Subcutaneous abdominal adipose tissue (tissue), 5 donors: ENCODE measurements around the gene PCDHAC1.

Source experiments
- H3K27ac ChIP-seq: one replicate; pipeline ENCODE4 v1.7.0; 2013; ENCODE audit warnings: low read depth, mild to moderate bottlenecking, inconsistent platforms, low read length, moderate library complexity
- H3K27me3 ChIP-seq, 5 donors: one replicate each; pipeline ENCODE4 v1.7.0; 2013; ENCODE audit warnings: low read length in 5 of 5, inconsistent platforms in 1 of 5; ENCODE audit not compliant: control insufficient read depth in 5 of 5, insufficient read depth in 4 of 5
- H3K36me3 ChIP-seq, 5 donors: one replicate each; pipeline ENCODE4 v1.7.0; 2013; ENCODE audit warnings: low read length in 5 of 5; ENCODE audit not compliant: control insufficient read depth in 5 of 5, insufficient read depth in 5 of 5
- H3K4me1 ChIP-seq, 5 donors: one replicate each; pipeline ENCODE4 v1.7.0; 2013; ENCODE audit warnings: low read length in 5 of 5, mild to moderate bottlenecking in 3 of 5, moderate library complexity in 1 of 5; ENCODE audit not compliant: control insufficient read depth in 5 of 5, insufficient read depth in 5 of 5
- H3K4me3 ChIP-seq, 5 donors: one replicate each; pipeline ENCODE4 v1.7.0; 2013; ENCODE audit warnings: low read length in 5 of 5, low read depth in 1 of 5
- H3K9ac ChIP-seq, 5 donors: one replicate each; pipeline ENCODE4 v1.7.0; 2013; ENCODE audit warnings: low read length in 5 of 5, mild to moderate bottlenecking in 4 of 5, moderate library complexity in 3 of 5
- H3K9me3 ChIP-seq, 5 donors: one replicate each; pipeline ENCODE4 v1.7.0; 2013; ENCODE audit warnings: low read length in 5 of 5; ENCODE audit not compliant: control insufficient read depth in 5 of 5
- donor health status: healthy.
- donor health status: healthy.
- donor health status: healthy.
- donor health status: healthy.
- donor health status: healthy.

PCDHAC1 gene

DNA sequence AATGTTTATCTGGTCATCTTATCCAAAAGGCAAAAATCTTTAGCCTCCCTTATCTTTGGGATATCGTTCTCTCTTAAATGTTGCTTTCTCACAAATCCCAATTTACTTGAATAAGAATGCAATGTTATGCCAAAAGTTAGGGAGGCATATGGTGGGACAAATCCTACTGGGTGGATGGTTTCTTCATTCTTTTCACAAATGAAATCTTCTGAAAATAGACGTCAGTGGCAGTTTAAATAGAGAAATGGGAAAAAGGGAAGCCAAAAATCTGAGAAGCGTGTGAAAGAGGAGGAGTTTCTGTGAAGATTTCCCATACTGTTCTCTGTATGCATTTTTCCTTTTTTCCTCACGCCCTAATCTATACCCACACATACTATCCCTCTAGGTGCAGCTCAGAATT, 2.5 kb upstream of the PCDHAC1 start:
- H3K9me3 ChIP-seq = peaks cover 0 to 2% (median 0%) of the 10 kb centered on the region in 5 donors
- H3K27ac ChIP-seq = no peak overlapping the region
- no peaks in the 10 kb centered on the region for H3K36me3 ChIP-seq
- H3K27me3 ChIP-seq = peaks cover 0 to 14% (median 5%) of the 10 kb centered on the region in 5 donors
- no peak overlapping the region for H3K4me3 ChIP-seq
- peaks cover 0 to 21% (median 21%) of the 10 kb centered on the region in 5 donors for H3K4me1 ChIP-seq
- H3K9ac ChIP-seq = no peak overlapping the region

DNA sequence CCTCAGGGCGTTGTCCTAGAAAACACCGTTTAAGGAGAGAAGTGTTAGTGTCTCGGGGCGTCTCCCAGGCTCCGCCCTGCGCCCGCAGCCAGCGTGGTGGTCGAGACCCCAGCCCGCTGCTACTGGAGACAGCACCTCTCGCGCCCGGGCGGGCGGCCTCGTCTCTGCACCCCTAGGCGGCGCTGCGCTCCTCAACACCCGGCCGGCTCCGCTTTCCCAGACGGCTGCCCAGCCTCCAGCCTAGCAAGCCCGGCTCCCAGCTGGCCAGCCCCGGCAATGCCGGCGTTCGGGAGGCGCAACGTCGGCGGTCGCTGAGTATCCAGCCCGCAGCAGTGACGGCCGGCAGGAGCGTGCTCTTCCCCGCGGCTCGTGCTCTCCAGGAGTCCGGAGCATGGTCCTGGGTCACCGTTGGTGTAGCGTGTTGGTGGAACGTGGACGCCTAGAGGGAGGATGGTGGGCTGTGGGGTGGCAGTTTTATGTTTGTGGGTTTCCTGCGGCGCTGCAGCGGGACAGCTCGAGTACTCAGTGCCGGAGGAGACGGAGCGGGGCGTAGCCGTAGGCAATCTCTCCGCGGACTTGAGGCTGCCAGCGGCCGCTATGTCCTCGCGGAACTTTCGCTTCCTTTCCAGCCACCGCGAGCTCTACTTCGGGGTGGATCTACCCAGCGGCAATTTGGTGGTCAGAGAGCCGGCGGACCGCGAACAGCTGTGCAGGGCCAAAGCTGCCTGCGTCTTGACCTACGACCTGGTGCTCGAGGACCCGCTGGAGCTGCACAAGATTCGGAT, 536 bp downstream of the PCDHAC1 start:
- Histone ChIP-seq H3K4me3 (peak overlapping the region; percentile 61 to 84 (median 76)), H3K9me3 (peaks cover 0 to 2% (median 0%) of the 10 kb centered on the region in 5 donors), H3K4me1 (peaks cover 0 to 23% (median 21%) of the 10 kb centered on the region in 5 donors), H3K27me3 (peaks cover 0 to 14% (median 5%) of the 10 kb centered on the region in 5 donors), H3K36me3 (no peaks in the 10 kb centered on the region), H3K9ac (peak overlapping the region in 4 of 5 donors; percentile 39 to 66 (median 50)), H3K27ac (no peak overlapping the region)

DNA sequence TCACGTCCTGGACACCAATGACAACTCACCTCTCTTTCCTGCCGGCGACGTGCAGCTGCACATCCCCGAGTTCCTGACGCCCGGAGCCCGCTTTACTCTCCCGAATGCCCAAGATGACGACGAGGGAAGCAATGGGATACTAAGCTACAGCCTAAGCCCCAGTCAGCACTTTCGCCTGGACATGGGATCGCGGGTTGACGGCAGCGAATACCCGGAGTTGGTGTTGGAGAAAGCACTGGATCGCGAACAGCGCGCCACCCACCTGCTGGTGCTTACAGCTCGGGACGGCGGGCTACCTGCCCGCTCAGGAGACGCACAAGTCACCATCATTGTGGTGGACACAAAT, 1.1 kb downstream of the PCDHAC1 start:
- peak overlapping the region in 4 of 5 donors; percentile 39 to 66 (median 50) for H3K9ac ChIP-seq
- H3K27ac ChIP-seq = no peak overlapping the region
- peak overlapping the region; percentile 61 to 84 (median 76) for H3K4me3 ChIP-seq

DNA sequence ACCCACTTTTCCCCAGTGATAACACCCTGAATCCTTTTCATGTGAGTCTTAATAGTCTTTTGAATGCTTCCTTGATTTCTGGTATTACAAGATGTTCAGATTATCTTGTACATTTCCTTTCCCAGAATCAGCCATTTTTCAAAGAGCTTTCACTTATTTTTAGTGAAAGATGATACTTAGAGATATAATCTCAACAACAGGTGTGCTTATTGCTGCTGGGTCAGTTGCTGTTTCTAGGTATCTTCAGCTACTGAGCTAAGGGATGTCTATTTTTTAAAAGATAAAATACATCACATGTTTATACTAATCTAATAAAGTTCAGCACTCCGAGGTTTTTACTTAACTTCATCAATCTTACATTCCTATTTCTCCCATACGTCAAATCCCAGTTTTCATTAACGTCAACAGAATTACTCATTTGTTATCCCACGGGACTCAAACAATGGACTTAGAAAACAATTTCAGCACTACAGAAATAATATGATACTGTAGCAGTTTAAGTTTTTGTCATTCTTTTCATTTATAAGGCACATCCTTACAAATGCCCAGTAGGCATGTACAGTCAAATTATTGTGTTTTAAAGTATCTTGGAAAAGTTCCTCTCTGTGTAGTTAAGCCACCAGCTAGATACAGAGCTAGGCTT, 9.0 kb downstream of the PCDHAC1 start:
- H3K4me1 ChIP-seq = no peaks in the 10 kb centered on the region
- H3K27ac ChIP-seq = no peak overlapping the region
- no peaks in the 10 kb centered on the region for H3K27me3 ChIP-seq
- no peaks in the 10 kb centered on the region for H3K9me3 ChIP-seq
- no peak overlapping the region for H3K4me3 ChIP-seq
- H3K36me3 ChIP-seq = no peaks in the 10 kb centered on the region
- H3K9ac ChIP-seq = no peak overlapping the region

More for the DNA sequence above, 1.1 kb downstream of the PCDHAC1 start:
- Histone ChIP-seq H3K36me3 (no peaks in the 10 kb centered on the region), H3K9me3 (peaks cover 0 to 2% (median 0%) of the 10 kb centered on the region in 5 donors), H3K4me1 (peaks cover 0 to 23% (median 21%) of the 10 kb centered on the region in 5 donors), H3K27me3 (peaks cover 0 to 14% (median 5%) of the 10 kb centered on the region in 5 donors)

DNA sequence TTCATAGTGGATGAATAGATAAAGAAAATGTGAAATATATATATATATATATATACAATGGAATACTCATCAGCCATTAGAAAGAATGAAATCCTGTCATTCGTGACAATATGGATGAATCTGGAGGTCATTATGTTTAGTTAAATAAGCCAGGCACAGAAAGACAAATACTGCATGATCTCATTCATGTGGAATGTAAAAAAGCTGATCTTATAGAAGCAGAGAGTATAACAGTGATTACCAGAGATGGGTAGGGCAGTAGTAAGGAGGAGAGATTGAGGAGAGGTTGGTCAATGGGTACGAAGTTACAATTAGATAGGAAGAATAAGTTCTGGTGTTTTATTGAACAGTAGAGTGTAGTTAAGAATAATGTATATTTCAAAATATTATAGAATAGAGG, 20.5 kb downstream of the PCDHAC1 start:
- H3K4me3 ChIP-seq = no peak overlapping the region
- peaks cover 0 to 7% (median 3%) of the 10 kb centered on the region in 5 donors for H3K9me3 ChIP-seq
- H3K4me1 ChIP-seq = no peaks in the 10 kb centered on the region
- H3K9ac ChIP-seq = no peak overlapping the region
- H3K27me3 ChIP-seq = no peaks in the 10 kb centered on the region
- H3K36me3 ChIP-seq = no peaks in the 10 kb centered on the region
- no peak overlapping the region for H3K27ac ChIP-seq

DNA sequence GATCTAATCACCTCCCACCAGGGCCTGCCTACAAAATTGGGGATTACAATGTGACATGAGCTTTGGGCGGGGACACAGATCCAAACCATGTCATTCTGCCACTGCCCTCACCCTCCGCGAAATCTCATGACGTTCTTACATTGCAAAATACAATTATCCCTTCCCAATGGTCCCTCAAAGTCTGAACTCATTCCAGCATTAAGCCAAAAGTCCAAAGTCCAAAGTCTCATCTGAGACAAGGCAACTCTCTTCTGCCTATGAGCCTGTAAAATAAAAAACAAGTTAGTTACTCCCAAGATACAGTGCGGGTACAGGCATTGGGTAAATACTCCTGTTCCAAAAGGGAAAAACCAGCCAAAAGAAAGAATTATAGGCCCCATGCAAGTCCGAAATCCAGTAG, 25.5 kb downstream of the PCDHAC1 start:
- Histone ChIP-seq H3K27me3 (no peaks in the 10 kb centered on the region), H3K9me3 (no peaks in the 10 kb centered on the region), H3K36me3 (no peaks in the 10 kb centered on the region), H3K4me3 (no peak overlapping the region), H3K9ac (no peak overlapping the region), H3K4me1 (no peaks in the 10 kb centered on the region), H3K27ac (no peak overlapping the region)

DNA sequence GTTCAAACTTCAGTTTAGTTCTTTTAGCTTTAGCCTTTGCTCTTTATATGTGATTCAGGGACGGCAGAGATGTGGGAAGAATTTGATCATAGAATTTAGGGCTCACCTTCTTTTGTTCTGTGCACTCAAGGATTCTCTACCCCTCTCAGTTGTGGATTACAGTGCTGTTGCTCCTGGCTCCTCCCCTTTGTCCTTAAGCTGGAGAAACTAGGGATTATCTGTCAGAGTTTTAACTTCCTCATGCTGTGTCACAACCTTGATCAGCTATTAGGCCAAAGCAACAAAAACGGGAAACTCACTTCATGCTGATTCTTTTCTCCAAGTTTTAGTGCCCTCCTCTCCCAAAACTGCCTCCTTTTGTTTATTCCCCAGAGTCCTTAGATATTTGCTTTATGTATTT, 27.1 kb downstream of the PCDHAC1 start:
- no peaks in the 10 kb centered on the region for H3K9me3 ChIP-seq
- H3K9ac ChIP-seq = no peak overlapping the region
- H3K36me3 ChIP-seq = no peaks in the 10 kb centered on the region
- no peak overlapping the region for H3K4me3 ChIP-seq
- no peaks in the 10 kb centered on the region for H3K4me1 ChIP-seq
- H3K27ac ChIP-seq = no peak overlapping the region
- H3K27me3 ChIP-seq = no peaks in the 10 kb centered on the region

DNA sequence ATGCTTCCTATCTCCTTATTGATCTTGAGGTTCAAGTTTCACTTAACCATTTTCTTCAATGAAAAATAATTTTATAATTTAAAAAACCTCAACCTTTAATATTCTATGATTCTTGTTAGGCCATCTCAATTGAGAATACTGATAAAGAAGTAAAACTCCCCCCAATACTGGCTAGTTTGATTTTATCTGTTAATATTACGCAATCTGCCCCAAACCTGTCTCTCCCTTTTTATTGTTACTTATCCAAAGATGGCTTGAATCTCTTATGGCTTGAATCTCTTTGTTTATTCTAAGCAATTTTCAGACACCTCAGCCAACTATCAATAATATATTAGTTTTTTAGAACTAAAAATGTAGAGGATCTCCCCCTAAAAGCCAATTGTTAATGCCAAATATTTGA, 36.1 kb downstream of the PCDHAC1 start:
- peaks cover 3 to 16% (median 16%) of the 10 kb centered on the region in 5 donors for H3K4me1 ChIP-seq

DNA sequence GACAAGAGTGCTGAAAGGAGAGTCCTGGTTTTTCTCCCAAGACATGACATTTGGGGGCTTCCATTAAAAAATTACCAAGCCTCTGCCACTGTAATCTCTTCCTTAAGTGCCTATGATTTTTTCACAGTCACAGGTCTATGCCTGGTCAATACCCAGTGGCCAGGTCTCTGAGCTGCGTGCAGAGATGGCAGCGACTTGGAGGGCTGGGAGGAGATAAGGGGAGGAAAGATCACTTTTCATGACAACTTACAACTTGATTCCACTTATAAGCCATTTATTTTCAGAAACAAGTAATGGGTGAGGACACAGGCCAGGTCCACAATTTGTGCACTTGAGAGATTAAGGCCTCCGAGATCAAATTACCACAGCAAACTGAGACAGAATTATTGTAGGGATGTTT, 38.3 kb downstream of the PCDHAC1 start:
- Histone ChIP-seq H3K4me3 (no peak overlapping the region), H3K27me3 (peaks cover 8 to 22% (median 15%) of the 10 kb centered on the region in 5 donors), H3K36me3 (no peaks in the 10 kb centered on the region), H3K9me3 (no peaks in the 10 kb centered on the region), H3K4me1 (peaks cover 3 to 19% (median 18%) of the 10 kb centered on the region in 5 donors), H3K9ac (no peak overlapping the region), H3K27ac (no peak overlapping the region)

More for the DNA sequence above, 36.1 kb downstream of the PCDHAC1 start:
- Histone ChIP-seq H3K27me3 (peaks cover 8 to 12% (median 10%) of the 10 kb centered on the region in 5 donors), H3K9ac (no peak overlapping the region), H3K4me3 (no peak overlapping the region), H3K36me3 (no peaks in the 10 kb centered on the region), H3K9me3 (no peaks in the 10 kb centered on the region), H3K27ac (no peak overlapping the region)

DNA sequence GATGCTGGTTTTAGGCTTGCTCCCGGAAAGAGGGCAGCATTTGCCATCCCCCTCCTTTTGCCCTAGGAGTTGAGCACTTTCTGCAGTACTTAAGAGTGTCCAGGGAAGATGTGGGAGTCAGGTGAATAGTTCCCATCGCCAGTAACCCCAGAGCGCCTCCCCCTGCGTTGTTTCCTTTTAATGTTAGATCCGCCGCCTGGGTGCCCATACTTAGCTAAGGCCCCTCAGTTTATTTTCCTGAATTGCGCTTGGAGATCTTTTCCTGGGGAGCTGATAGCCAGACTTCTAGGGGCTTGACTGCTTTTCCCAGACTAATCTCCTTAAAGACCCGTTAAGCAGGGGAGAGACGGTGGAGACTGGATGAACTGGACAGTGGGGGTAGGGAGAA, 39.8 kb downstream of the PCDHAC1 start:
- no peaks in the 10 kb centered on the region for H3K36me3 ChIP-seq
- no peak overlapping the region for H3K27ac ChIP-seq
- peaks cover 8 to 22% (median 15%) of the 10 kb centered on the region in 5 donors for H3K27me3 ChIP-seq
- H3K4me3 ChIP-seq = peak overlapping the region; percentile 59 to 79 (median 69)
- H3K4me1 ChIP-seq = peaks cover 3 to 19% (median 18%) of the 10 kb centered on the region in 5 donors
- peak overlapping the region in 3 of 5 donors; percentile 10 to 65 (median 56) for H3K9ac ChIP-seq
- no peaks in the 10 kb centered on the region for H3K9me3 ChIP-seq
